Renal cortex interstitium (tissue), 11 donors: ENCODE data around the gene NKD1. TPM values are rescaled to one million over a fixed set of nuclear protein-coding genes. Genes with fewer than 3 reads are reported as not detected.

ENCODE experiments used
- DNase-seq, 11 donors: peaks; one replicate each; pipeline ENCODE4 v3.0.0-alpha.2; 2013; ENCODE audit warnings: low read depth in 9 of 11, low spot score in 4 of 11; ENCODE audit errors: extremely low read depth in 1 of 11
- polyA plus RNA-seq, 3 donors: library from polyadenylated mRNA; unstranded; fragments of 120-200 nt; gene quantifications; one replicate each; pipeline ENCODE4 v1.2.1, GENCODE V29; 2013; ENCODE audit not compliant: insufficient read length in 3 of 3

NKD1 gene
- polyA plus RNA-seq, 3 donors, result 10.6 to 13.5 (median 11.8) TPM

DNA sequence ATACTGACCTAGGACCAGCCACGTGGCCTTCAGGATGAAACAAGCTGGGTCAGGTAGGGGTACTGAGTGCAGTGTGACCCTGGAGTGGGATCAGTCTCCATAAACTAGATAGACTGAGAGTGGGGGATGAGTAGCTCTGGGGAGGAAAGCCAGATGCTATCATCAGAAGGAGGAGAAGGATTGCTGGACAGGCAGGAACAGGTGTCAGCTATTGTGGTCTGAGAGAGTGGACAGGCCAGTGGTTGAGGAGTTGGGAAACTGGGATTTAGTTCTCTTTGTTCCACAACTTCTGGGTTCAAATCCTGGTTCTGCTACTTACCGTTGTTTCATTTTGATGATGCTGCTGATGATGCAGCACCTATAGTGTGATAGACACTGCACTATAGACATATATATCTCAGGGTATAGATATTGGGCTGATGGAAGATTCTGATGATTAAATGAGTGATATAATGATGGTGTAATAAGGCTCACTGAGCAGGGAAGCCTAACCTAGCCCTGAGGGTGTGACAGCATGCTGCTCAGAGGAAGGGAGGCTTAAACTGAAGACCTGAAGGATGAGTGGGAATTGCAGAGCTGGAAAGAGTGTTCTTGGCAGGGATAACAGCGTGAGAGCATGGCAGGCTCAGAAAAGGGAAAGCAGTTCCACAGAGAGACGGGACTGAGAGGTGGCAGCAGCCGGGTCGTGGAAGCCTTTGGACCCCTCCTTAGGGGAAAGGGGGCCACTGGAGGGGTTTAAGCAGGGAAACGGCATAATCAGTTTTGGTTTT lies 66.9 kb downstream of the NKD1 start:
- DNase-seq, result no peak

DNA sequence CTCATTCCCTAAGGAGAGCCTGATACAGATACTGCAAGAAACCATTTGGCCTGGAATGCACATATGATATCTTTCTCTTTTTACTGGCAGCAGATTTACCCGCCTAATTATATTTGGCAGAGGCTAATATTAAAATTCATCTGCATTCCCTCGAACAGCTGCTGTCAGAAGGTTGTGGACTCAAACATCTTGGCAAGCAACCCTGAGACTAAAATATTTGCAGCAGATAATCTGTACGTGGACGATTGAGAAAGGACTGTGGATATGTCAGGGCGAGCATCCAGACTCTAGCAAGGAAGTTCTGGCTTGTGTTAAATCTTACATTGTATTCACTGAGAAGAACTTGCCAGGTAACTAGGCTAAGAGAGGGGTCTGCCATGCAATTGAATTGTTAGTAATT lies 67.7 kb downstream of the NKD1 start:
- no peak for DNase-seq

DNA sequence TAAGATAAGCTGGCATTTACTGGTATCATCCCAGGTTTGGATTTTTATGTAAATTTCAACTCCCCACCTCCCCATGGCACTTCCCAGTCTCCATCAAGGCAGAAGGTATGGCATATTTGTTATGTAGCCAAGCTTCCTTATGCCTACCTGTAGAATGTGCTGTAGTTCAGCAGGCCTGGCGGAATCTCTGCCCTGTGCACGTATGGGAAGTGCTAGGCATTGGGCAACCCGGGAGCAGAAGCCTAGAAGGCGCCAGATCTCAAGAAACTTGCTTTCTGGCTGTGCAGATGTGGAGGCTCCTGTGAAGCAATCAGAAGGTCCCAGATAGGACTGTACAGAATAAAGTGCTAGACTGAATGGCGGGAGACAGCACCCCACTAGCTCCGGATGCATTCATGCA lies 68.2 kb downstream of the NKD1 start:
- no peak for DNase-seq

GRCh38 chr16:50616883-50617645 lies 68.9 kb downstream of the NKD1 start:
- peak in 3 of 11 donors; percentile 37 to 43 (median 42) for DNase-seq

DNA sequence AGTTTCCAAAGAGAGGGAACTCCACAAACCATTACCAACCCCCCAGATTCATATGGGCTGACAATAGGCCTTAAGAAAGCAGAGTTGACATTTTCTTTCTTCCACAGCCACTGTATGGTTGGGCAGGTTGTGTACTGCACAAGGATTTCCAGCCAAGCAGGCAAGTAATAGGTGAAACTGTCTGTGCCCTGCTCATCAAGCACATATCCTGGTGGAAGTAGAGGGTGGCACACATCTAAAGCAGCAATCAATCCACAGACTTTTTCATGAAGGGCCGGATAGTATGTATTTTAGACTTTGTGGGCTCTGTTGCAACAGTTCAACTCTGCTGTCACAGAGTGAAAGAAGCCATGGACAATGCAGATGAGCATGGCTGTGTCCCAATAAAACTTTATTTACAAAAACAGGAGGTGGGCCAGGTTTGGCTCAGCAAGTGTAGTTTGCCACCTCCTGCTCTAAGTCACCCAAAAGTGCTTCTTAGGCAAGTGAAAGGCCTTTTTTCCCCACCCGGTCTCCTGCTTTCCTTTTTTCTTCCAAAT lies 69.5 kb downstream of the NKD1 start:
- no peak for DNase-seq

DNA sequence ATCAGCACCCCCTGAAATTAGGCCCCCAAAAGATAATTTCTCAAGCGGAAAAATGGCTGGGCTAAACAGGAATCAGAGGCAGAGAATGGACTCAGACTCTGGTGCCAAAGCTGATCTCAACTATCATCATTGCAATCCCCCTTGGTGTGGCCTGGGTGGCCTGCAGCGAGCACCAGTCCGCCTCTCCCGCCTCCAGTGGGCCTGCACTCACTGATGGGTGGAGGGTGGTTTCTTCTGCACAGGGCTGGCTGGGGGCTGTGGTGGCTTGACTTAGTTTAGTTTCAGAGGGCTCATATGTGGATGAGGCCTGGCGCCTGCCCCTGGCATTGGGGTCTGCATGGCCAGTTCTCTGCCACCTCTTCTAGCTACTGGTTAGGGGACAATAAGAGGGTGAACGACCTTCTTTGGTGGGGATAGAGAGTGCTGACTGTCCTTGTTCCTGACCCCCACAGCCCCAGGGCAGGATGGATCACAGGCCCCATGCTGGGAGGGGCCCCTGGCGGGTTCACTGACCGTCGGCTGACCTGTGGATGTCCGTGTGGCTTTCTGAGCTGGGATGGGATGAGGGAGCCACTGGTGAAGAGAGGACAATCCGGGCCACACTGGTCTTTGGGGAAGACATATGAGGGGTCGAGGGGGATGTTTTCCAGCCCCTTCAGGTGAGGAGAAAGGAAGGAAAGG lies 70.2 kb downstream of the NKD1 start:
- no peak for DNase-seq

DNA sequence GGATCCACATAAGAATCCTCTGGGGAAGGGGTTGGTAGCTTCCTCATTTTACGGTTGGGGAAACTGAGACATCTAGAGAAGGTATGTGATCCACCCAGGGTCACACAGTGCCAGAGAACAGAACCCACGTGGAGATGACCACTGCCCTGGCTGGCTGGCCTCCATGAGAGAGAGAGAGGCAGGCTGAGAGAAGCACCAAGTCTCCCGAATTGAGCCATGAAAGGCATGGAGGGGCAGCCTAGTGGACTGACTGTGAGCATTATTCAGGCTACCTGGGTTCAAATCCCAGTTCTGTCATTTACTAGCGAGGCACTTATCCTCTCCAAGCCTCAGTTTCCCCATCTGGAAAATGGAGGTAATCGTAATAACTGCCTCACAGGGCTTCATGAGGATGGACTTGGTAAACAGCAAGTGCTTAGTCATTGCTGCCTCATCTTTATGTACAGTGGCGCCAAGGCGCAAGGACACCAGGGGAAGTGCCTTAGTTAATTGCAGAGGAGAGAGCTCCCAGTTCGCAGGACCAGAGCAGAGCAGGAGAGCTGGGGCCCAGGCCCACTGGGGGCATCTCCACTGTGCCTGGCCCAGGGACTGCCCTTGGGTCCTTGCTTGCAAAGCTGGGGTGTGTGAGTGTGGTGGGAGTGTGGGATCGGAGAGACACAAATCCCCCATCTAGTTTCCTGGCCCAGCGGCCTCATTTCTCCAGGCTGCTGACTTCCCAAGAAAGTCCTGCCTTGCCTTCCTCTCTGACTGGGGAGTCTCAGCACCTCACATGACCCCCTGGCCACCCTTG lies 71.7 kb downstream of the NKD1 start:
- no peak for DNase-seq

GRCh38 chr16:50620646-50621451 lies 72.7 kb downstream of the NKD1 start:
- no peak for DNase-seq

DNA sequence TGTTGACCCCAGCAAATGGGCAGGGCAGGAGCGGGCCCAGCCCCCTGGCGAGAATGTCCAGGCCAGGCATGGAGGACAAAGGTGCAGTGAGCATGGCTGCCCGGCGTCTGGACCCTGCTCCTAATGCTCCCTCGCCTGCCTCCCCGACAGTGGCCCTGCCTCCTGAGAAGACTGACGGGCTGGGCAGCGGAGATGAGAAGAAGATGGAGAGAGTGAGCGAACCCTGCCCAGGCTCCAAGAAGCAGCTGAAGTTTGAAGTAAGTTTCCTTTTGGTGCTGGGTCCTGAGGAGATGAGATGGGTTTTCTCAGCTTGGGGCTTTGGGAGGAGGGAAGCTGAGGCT lies 73.2 kb downstream of the NKD1 start:
- no peak for DNase-seq

DNA sequence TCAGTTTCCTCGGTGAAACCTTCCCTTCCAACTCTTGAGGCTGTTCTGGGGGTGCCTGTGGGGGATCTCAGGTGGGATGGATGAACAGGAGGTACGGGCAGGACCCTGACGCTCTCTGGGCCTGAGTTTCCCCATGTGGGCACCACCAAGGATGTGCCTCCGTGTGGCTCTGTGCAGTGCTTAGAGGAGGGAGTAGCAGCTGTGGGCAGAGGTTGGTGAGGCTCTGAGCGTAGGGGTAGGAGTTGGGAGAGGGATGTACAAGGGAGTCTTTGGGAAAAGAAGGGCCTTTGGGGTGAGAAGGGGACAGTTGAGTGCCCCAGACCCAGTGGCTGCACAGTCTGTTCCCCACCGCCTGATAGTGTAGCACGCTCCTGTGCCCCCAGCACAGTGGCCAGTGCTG lies 73.8 kb downstream of the NKD1 start:
- no peak for DNase-seq

DNA sequence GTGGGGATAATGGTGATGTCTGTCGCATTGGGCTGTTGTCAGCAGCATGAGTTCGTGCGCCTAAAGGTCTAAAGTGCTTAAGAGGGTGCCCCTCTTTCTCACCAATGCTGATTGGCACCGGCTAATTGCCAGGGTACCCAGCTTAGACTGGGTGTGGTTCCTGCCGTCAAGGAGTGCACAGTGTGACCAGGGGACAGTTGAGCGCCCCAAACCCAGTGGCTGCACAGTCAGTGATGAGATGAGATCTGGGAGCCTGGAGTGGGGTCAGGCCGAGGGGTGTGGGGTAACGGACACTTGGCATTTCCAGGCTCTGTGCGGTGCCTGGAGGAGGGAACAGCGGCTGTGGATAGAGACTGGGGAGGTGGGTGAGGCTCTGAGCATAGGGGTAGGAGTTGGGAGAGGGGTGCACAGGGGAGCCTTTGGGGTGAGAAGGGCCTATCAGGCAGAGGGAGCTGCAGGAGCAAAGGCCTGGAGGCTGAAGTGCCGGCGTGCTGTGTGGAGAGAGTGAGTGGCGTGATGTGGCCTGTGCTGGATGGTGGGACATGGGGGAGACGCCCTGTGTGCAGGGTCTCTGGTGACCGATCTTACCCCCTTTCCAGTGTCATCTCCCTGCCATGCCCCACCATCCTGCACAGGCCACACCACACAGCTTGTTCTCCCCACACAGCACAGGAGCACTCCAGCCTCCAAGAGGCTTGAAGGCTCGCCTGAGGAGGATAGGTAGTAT lies 74.6 kb downstream of the NKD1 start:
- no peak for DNase-seq

GRCh38 chr16:50624449-50624970 lies 76.3 kb downstream of the NKD1 start:
- no peak for DNase-seq

GRCh38 chr16:50625374-50625773 lies 77.2 kb downstream of the NKD1 start:
- no peak for DNase-seq

DNA sequence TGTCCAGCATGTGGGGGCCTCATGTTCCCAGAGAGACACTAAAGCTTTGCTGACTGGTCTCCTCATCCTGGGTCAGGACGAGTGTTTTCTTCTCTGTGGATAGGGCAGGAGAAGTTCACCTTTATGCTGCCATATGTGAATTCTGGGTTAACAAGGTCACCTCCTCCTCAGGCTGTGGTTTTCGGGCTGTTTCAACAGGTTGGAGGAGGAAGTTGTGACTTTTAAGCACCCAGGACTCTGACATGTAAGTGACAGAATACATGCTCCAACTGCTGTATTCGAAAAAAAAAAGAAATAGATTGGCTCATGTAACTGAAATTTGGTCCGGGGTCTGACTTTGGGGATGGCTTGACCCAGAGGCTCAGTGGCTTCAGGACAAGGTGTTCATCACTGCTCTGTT lies 78.7 kb downstream of the NKD1 start:
- no peak for DNase-seq

- DNase-seq, result peak in 1 of 11 donors; percentile 42
Measured at GRCh38 chr16:50627419-50627818, 79.2 kb downstream of the NKD1 start.

GRCh38 chr16:50628156-50628802 lies 80.1 kb downstream of the NKD1 start:
- no peak for DNase-seq

DNA sequence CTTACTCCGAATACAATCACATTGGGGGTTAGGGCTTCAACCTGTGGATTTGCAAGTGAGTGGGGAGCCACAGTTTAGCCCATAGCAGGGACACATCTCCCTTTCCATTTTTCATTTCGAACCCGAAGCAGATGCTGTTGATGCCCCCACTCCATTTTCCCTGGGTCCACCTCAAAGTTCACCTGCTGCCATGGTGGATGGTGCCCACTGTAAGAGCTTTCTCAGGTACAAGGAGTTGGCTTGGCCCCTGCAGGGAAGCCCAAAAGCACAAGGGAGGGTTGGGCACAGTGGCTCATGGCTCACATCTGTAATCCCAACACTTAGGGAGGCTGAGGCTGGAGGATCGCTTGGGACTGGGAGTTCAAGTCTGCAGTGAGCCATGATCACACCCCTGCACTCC lies 81.1 kb downstream of the NKD1 start:
- no peak for DNase-seq
